Tibial artery (tissue), 4 donors: ENCODE measurements around the gene ABCC1.
"Not testable (repeated sequence)": the region's sequence is repeated elsewhere in the genome, so short reads cannot be mapped to it uniquely, and the experiment has no call there.

Experiments used
- DNase-seq, 2 donors: peaks; one replicate each; pipeline ENCODE4 v3.0.0-alpha.2; 2019
- H3K27ac ChIP-seq, 2 donors: fragments of 200-600 bp; sonication (generic) in 1 of 2; 1 replicate in 1 of 2; 2 replicates in 1 of 2; pipeline ENCODE4 v1.5.1; 2018 to 2019; ENCODE audit warnings: mild to moderate bottlenecking in 1 of 2
- H3K27me3 ChIP-seq, 2 donors: fragments of 200-600 bp; sonication (generic) in 1 of 2; one replicate each; pipeline versions ENCODE4 v1.5.1 to v1.6.0; 2016 to 2019
- H3K36me3 ChIP-seq, 3 donors: fragments of 200-600 bp; sonication (generic) in 2 of 3; one replicate each; pipeline ENCODE4 v1.5.1; 2016 to 2019; ENCODE audit warnings: mild to moderate bottlenecking in 2 of 3
- H3K4me1 ChIP-seq, 4 donors: fragments of 200-600 bp; sonication (generic) in 2 of 4; 1 replicate in 3 of 4; 2 replicates in 1 of 4; pipeline ENCODE4 v1.5.1; 2016 to 2019
- H3K4me3 ChIP-seq, 2 donors: fragments of 200-600 bp; sonication (generic) in 1 of 2; 1 replicate in 1 of 2; 2 replicates in 1 of 2; pipeline ENCODE4 v1.5.1; 2018 to 2019; ENCODE audit warnings: mild to moderate bottlenecking in 2 of 2
- H3K9me3 ChIP-seq, 3 donors: fragments of 200-600 bp; sonication (generic) in 1 of 3; one replicate each; pipeline ENCODE4 v1.5.1; 2016 to 2019
- CTCF ChIP-seq, 2 experiments: fragments of 200-600 bp in 1 of 2; fragments of 450-650 bp in 1 of 2; IDR thresholded peaks; one replicate each; pipeline ENCODE4 v1.5.1; 2017 to 2019; ENCODE audit warnings: antibody characterized with exemption in 2 of 2, mild to moderate bottlenecking in 1 of 2, moderate library complexity in 1 of 2
- intact Hi-C: fragments of 100-400 bp; cut with DNase I; formaldehyde crosslinking; loops from one replicate; pipeline ENCODE4 v1.15.0; 2023; ENCODE audit warnings: low total_unique reads

Gene ABCC1

DNA sequence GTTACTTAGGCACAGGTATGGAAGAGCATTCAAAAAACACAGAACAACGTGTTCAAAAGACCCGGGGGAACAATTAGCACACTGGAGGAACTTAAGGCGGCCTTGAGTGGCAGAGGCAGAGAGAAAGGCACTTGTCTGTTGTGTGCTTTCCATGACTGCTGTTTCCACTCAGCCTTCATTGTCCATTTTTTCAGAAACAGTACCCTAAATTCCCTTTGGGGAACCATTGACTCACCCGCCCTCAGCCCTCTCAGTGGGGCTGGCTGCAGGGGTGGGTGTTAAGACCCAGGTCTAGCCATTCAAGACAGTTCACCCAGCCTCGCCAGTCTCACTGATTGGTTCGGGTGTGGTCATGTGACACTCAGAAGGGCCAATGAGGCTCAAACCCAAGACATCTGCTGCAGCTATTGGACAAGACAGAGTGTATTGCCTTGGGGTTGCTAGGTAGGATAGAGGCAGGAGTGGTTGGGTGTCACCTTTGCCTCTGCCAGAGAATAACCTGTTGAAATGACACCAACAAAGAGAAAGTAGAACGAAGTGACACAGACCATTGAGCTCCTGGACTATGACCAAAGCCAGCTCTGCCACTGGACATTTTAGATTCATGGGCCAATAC is 41.4 kb upstream of the ABCC1 start:
- intact Hi-C loops: no loop called here
- no peak for DNase-seq

GRCh38 chr16:15911198-15911597 is 38.2 kb upstream of the ABCC1 start:
- Histone ChIP-seq H3K4me1 (no peaks in the 10 kb centered on the region), H3K27ac (no peak overlapping the region), H3K4me3 (no peak overlapping the region), H3K9me3 (no peaks in the 10 kb centered on the region), H3K27me3 (no peaks in the 10 kb centered on the region), H3K36me3 (no peaks in the 10 kb centered on the region)
- intact Hi-C loops: no loop called here
- DNase-seq: no peak
- TF ChIP-seq CTCF (IDR thresholded peaks at IDR 0.05): no peak

More for the DNA sequence above, 41.4 kb upstream of the ABCC1 start:
- TF ChIP-seq CTCF (IDR thresholded peaks at IDR 0.05): no peak
- H3K4me1 ChIP-seq: no peaks in the 10 kb centered on the region
- no peak overlapping the region for H3K4me3 ChIP-seq
- no peak overlapping the region for H3K27ac ChIP-seq
- no peaks in the 10 kb centered on the region for H3K9me3 ChIP-seq
- H3K27me3 ChIP-seq: no peaks in the 10 kb centered on the region
- no peaks in the 10 kb centered on the region for H3K36me3 ChIP-seq

- Histone ChIP-seq H3K9me3 (no peaks in the 10 kb centered on the region), H3K36me3 (no peaks in the 10 kb centered on the region), H3K4me3 (no peak overlapping the region), H3K4me1 (no peaks in the 10 kb centered on the region), H3K27me3 (no peaks in the 10 kb centered on the region), H3K27ac (no peak overlapping the region)
- intact Hi-C loops: no loop called here
- TF ChIP-seq CTCF (IDR thresholded peaks at IDR 0.05): no peak
- no peak for DNase-seq
These were observed 36.2 kb upstream of the ABCC1 start for GRCh38 chr16:15913046-15913698.

GRCh38 chr16:15915555-15916081 is 33.8 kb upstream of the ABCC1 start:
- Histone ChIP-seq H3K9me3 (no peaks in the 10 kb centered on the region), H3K27me3 (no peaks in the 10 kb centered on the region), H3K4me1 (no peaks in the 10 kb centered on the region), H3K4me3 (no peak overlapping the region), H3K36me3 (no peaks in the 10 kb centered on the region), H3K27ac (no peak overlapping the region)
- DNase-seq: no peak
- intact Hi-C loops: no loop called here
- TF ChIP-seq CTCF (IDR thresholded peaks at IDR 0.05): no peak

DNA sequence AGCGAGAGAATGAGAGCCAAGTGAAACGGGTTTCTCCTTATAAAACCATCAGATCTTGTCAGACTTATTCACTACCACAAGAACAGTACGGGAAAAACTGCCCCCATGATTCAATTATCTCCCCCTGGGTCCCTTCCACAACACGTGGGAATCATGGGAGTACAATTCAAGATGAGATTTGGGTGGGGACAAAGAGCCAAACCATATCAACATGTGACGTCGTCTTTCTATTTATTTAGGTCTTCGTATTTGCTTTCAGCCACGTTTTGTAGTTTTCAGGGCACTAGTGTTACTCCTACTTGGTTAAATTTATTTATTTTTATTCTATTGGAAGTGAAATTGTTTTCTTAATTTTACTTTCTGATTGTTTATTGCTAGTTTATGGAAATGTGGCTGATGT is 33.1 kb upstream of the ABCC1 start:
- H3K9me3 ChIP-seq: no peaks in the 10 kb centered on the region
- no peak for TF ChIP-seq CTCF (IDR thresholded peaks at IDR 0.05)
- DNase-seq: no peak
- intact Hi-C loops: no loop called here
- no peak overlapping the region for H3K27ac ChIP-seq
- no peak overlapping the region for H3K4me3 ChIP-seq
- no peaks in the 10 kb centered on the region for H3K27me3 ChIP-seq
- no peaks in the 10 kb centered on the region for H3K36me3 ChIP-seq
- H3K4me1 ChIP-seq: no peaks in the 10 kb centered on the region

- H3K4me1 ChIP-seq, H3K27ac ChIP-seq, DNase-seq, intact Hi-C loops, H3K9me3 ChIP-seq, H3K27me3 ChIP-seq, H3K36me3 ChIP-seq, H3K4me3 ChIP-seq: not testable (repeated sequence)
These were observed 31.1 kb upstream of the ABCC1 start for GRCh38 chr16:15918314-15918713.
